Measurements from ENCODE around the gene HHIPL1. TPM values are rescaled to one million over a fixed set of nuclear protein-coding genes. Genes with fewer than 3 reads are reported as not detected.

HHIPL1 gene
- total RNA-seq, 1 donor from 2014 or later: 2.5 TPM

DNA sequence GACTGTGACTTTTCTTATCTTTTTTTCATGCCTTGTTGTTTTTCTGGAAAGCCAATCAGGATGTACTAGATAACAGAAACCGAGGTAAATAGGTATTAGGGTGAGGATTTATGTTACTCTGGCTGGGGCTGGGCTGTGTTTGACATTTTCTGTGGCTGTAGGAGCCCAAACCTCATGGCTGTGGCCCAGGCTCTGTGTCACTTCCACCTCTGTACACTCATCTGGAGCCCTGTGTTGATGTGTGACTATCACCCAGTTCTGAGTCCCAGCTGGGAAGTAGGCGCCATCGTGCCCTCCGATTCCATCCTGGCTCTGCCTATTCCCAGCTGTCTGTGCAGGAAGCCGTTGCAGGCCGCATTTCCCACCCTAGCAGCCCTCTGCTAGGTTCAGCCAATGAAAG lies 1.6 kb upstream of the HHIPL1 start:
- TF ChIP-seq, protein P1, sequence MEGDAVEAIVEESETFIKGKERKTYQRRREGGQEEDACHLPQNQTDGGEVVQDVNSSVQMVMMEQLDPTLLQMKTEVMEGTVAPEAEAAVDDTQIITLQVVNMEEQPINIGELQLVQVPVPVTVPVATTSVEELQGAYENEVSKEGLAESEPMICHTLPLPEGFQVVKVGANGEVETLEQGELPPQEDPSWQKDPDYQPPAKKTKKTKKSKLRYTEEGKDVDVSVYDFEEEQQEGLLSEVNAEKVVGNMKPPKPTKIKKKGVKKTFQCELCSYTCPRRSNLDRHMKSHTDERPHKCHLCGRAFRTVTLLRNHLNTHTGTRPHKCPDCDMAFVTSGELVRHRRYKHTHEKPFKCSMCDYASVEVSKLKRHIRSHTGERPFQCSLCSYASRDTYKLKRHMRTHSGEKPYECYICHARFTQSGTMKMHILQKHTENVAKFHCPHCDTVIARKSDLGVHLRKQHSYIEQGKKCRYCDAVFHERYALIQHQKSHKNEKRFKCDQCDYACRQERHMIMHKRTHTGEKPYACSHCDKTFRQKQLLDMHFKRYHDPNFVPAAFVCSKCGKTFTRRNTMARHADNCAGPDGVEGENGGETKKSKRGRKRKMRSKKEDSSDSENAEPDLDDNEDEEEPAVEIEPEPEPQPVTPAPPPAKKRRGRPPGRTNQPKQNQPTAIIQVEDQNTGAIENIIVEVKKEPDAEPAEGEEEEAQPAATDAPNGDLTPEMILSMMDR (conservative IDR thresholded peaks at IDR 0.05): no peak
- Mint-ChIP-seq H3K27me3 (ENCODE audit: low read depth) (peaks cover 5% of the 10 kb centered on the region), H3K36me3 (ENCODE audit: low read depth) (no peaks in the 10 kb centered on the region), H3K27ac (ENCODE audit: unreplicated experiment) (no peak overlapping the region), H3K9me3 (no peaks in the 10 kb centered on the region), H3K4me3 (no peak overlapping the region), H3K4me1 (peaks cover 5% of the 10 kb centered on the region)
- no peak for DNase-seq (ENCODE audit: low read depth, low spot score)

DNA sequence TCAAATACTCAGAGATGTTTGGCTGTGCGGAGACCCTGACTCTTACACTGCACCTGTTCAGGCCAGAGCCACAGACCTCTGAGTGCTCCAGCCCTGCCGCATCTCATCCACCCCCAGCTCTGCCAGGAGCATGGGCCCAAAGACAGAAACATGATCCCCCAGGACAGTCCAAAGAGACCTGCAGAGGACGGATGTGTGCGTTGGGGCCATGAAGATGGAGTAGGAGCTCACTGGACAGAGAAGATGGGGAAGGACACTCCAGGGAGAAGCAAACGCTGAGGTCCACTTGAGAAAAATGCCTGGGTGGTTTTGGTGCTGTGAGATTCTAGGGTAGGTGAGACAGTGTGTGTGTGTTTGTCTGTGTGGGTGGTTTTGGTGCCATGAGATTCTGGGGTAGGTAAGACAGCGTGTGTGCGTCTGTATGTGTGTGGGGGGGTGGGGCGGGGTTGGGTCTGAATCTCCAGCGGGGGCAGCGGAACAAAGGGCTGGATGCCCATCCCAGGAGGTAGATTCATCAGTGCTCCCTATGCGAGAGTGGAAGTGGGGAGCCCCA lies 818 bp upstream of the HHIPL1 start:
- DNase-seq (ENCODE audit: low read depth, low spot score): no peak
- H3K27me3 Mint-ChIP-seq (ENCODE audit: low read depth): peaks cover 5% of the 10 kb centered on the region
- H3K4me3 Mint-ChIP-seq: peak overlapping the region; percentile 20
- H3K36me3 Mint-ChIP-seq (ENCODE audit: low read depth): no peaks in the 10 kb centered on the region
- peak overlapping the region; percentile 11 for H3K27ac Mint-ChIP-seq (ENCODE audit: unreplicated experiment)
- TF ChIP-seq, protein P1 (conservative IDR thresholded peaks at IDR 0.05): no peak
- no peaks in the 10 kb centered on the region for H3K9me3 Mint-ChIP-seq
- peaks cover 5% of the 10 kb centered on the region for H3K4me1 Mint-ChIP-seq

DNA sequence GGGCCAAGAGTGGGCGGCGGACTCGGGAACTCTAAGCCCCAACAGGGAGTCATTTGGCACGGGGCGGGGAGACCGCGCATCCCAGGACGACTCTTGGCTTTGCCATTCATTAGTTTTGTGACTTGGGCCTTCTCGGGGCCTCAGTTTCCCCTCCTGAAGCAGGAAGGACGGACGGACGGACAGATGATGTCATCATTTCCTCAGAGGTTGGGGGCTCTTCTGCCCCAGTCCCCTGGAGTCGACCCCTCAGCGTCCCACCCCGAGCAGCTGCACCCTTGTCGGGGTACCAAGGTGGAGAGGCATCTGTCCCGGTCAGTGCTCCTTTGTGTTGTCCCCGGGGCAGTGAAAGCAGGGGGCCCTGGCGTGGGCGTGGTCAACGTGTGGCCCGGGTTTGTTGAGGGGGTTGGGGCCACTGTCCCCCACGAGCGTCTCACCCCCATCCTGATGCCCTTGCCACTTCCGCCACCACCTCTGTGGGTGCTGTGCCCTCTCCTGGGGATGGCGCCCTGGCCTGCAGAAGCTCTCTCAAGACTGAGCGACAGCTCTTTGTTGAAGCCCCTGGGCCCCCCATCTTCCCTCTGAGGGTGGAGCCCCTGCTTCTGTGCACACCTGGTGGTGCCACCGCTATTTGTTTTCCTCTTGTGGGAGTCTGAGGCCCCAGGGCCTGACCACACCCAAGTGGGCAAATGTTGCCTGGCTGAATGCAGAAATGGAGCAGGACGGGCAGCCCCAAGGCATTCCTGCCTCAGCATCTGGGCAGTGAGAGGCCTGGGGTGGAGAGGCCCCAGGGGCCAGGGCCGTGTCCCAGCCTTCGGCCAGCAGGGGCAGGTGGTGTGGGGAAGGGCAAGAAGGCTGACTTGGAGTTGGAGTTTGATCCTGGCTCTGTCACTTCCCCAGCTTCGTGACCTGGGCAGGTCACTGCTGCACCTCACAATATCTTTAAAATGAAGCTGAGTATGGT lies 896 bp downstream of the HHIPL1 start:
- no peak overlapping the region for H3K4me3 Mint-ChIP-seq
- DNase-seq (ENCODE audit: low read depth, low spot score): no peak
- no peaks in the 10 kb centered on the region for H3K9me3 Mint-ChIP-seq
- H3K4me1 Mint-ChIP-seq: peaks cover 5% of the 10 kb centered on the region
- H3K27ac Mint-ChIP-seq (ENCODE audit: unreplicated experiment): no peak overlapping the region
- H3K36me3 Mint-ChIP-seq (ENCODE audit: low read depth): no peaks in the 10 kb centered on the region
- TF ChIP-seq, protein P1 (conservative IDR thresholded peaks at IDR 0.05): no peak
- peaks cover 5% of the 10 kb centered on the region for H3K27me3 Mint-ChIP-seq (ENCODE audit: low read depth)

DNA sequence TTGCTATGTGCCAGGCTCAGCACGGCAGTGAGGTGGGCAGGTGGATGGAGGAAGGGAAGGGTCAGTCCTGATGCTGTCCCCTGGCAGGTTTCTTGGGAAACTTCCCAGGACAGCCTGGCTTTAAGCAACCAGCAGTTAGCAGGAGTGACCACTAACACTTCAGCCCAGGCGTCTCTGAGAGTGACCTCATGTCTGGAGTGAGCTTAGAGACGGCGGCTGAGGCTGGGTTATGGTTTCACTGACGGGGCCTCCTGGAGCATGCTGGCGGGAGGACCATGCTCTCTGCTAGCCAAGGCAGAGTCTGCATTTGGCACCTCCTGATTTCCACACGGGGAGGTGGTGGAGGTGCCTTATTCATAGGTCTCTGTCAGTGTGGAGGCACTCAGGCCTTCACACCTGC lies 2.5 kb downstream of the HHIPL1 start:
- Mint-ChIP-seq H3K4me3 (no peak overlapping the region), H3K27ac (ENCODE audit: unreplicated experiment) (no peak overlapping the region), H3K4me1 (peaks cover 5% of the 10 kb centered on the region), H3K36me3 (ENCODE audit: low read depth) (no peaks in the 10 kb centered on the region), H3K9me3 (no peaks in the 10 kb centered on the region), H3K27me3 (ENCODE audit: low read depth) (peaks cover 5% of the 10 kb centered on the region)
- TF ChIP-seq, protein P1 (conservative IDR thresholded peaks at IDR 0.05): no peak
- no peak for DNase-seq (ENCODE audit: low read depth, low spot score)

DNA sequence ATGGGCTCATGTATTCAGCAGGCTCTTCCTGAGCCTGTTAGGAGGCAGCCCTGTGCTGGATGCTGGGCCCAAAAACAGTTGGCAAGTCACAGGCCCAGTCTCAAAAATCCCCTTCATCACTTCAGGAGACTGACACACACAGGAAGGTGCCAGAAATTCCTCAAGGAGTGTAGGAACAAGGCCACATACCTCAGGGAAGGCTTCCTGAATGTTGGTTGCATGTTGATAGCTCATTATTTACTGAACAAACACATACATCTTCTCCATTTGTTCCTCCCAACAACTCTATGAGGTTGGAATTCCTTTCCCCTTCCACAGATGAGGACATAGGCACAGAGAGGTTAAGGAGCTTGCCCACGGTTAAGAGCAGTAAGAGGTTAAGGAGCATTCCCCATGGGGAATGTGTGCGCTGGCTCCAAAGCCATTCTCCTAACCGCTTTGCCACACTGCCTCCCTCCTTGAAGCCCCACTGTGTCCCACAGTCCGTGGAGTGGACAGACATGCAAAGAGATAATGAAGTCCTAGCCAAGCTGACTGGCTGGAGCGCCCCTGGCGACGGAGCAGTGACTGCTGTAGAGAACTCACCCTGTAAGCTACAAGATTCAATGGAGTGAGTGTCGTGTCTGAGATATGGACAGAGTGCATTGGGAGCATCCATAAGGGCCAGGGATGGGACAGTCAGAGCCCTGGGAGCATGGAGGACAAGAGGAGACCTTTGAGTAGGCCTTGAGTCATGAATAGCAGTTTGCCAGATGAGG lies 3.3 kb downstream of the HHIPL1 start:
- TF ChIP-seq, protein P1 (conservative IDR thresholded peaks at IDR 0.05): no peak
- Mint-ChIP-seq H3K4me3 (no peak overlapping the region), H3K36me3 (ENCODE audit: low read depth) (no peaks in the 10 kb centered on the region), H3K9me3 (no peaks in the 10 kb centered on the region), H3K4me1 (peaks cover 5% of the 10 kb centered on the region), H3K27me3 (ENCODE audit: low read depth) (peaks cover 5% of the 10 kb centered on the region), H3K27ac (ENCODE audit: unreplicated experiment) (peak overlapping the region; percentile 78)
- DNase-seq (ENCODE audit: low read depth, low spot score): no peak
